Measurements from ENCODE around the gene INKA1. TPM values are rescaled to one million over a fixed set of nuclear protein-coding genes. Genes with fewer than 3 reads are reported as not detected.
"Not testable (repeated sequence)": the region's sequence is repeated elsewhere in the genome, so short reads cannot be mapped to it uniquely, and the experiment has no call there.

INKA1 gene
- total RNA-seq, 1 donor from 2014 or later, result 6.6 TPM

GRCh38 chr3:49781415-49782199 lies 21.5 kb upstream of the INKA1 start:
- H3K36me3 ChIP-seq, result peaks cover 15% of the 10 kb centered on the region
- ATAC-seq (no peak), DNase-seq (peak; percentile 7)
- TF ChIP-seq, protein P1, sequence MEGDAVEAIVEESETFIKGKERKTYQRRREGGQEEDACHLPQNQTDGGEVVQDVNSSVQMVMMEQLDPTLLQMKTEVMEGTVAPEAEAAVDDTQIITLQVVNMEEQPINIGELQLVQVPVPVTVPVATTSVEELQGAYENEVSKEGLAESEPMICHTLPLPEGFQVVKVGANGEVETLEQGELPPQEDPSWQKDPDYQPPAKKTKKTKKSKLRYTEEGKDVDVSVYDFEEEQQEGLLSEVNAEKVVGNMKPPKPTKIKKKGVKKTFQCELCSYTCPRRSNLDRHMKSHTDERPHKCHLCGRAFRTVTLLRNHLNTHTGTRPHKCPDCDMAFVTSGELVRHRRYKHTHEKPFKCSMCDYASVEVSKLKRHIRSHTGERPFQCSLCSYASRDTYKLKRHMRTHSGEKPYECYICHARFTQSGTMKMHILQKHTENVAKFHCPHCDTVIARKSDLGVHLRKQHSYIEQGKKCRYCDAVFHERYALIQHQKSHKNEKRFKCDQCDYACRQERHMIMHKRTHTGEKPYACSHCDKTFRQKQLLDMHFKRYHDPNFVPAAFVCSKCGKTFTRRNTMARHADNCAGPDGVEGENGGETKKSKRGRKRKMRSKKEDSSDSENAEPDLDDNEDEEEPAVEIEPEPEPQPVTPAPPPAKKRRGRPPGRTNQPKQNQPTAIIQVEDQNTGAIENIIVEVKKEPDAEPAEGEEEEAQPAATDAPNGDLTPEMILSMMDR (IDR thresholded peaks at IDR 0.05), result no peak
- H3K27ac ChIP-seq, result no peak overlapping the region
- intact Hi-C loops (cut with DNase I), result no loop called here
- no peaks in the 10 kb centered on the region for H3K9me3 ChIP-seq
- no peaks in the 10 kb centered on the region for H3K27me3 ChIP-seq
- H3K4me3 ChIP-seq, result no peak overlapping the region
- H3K4me1 ChIP-seq, result peaks cover 43% of the 10 kb centered on the region

GRCh38 chr3:49782277-49782676 lies 20.8 kb upstream of the INKA1 start:
- H3K27ac ChIP-seq; H3K27me3 ChIP-seq; H3K36me3 ChIP-seq; intact Hi-C loops (cut with DNase I); ATAC-seq; H3K9me3 ChIP-seq; H3K4me3 ChIP-seq: not testable (repeated sequence)
- DNase-seq, result peak; percentile 33
- H3K4me1 ChIP-seq, result peaks cover 49% of the 10 kb centered on the region

DNA sequence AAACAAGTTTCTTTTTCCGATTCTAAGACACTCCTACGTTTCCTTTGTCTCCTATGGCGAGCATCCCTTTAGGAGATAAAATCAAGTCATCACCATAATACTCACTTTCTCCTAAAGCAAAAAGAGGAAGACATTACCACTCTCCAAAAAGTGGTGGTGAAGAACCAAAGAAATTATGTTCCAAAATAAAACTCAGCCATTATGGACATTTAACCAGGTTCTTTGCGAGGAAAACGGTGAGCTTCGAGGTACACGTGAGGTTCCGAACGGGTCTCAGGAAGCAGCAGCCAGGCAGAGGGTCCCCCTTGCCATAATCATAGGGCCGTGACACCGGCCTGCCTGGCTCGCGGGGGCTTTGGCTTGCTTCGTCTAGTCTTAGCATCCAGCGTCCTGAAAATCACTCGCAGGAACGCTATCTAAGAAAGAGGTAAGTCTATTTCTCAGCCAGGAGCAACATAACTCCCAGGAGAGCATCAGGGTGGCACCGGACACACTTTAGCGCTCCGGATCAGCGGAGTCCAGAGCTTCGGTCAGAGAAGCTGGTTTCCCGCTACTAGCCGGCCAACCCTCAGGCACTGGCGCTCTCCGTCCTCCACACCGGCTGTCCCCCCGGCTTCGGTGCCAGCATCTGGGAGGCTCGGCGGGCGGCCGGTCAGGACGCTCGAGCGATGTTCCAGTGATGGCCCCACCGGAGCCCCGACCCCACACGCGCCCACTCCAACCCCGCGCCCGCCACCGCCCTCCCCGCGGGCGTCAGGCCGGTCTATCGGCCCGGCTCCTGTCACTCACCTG lies 17.3 kb upstream of the INKA1 start:
- Histone ChIP-seq H3K36me3 (peaks cover 6% of the 10 kb centered on the region), H3K9me3 (no peaks in the 10 kb centered on the region), H3K27ac (peak overlapping the region; percentile 86), H3K4me3 (peak overlapping the region; percentile 72), H3K27me3 (no peaks in the 10 kb centered on the region), H3K4me1 (peaks cover 37% of the 10 kb centered on the region)
- DNase-seq (no peak), ATAC-seq (peak; percentile 60)
- TF ChIP-seq, protein P1 (IDR thresholded peaks at IDR 0.05), result no peak
- intact Hi-C loops (cut with DNase I), result no loop called here

GRCh38 chr3:49786357-49787181 lies 16.5 kb upstream of the INKA1 start, which contains the start of gene IP6K1:
TSS of gene IP6K1 (minus strand) at chr3:49786542. CDS start at chr3:49748040, 38,502 bp downstream.
- TF ChIP-seq, protein P1 (IDR thresholded peaks at IDR 0.05), result peak; percentile 10
- peaks cover under 1% of the 10 kb centered on the region for H3K36me3 ChIP-seq
- DNase-seq (peak; percentile 100), ATAC-seq (peak; percentile 99)
- H3K4me1 ChIP-seq, result peaks cover 33% of the 10 kb centered on the region
- H3K27ac ChIP-seq, result peak within 1 kb of the TSS; percentile 86
- intact Hi-C loops (cut with DNase I), result no loop called here
- H3K4me3 ChIP-seq, result peak within 1 kb of the TSS; percentile 72
- no peaks in the 10 kb centered on the region for H3K27me3 ChIP-seq
- H3K9me3 ChIP-seq, result no peaks in the 10 kb centered on the region

DNA sequence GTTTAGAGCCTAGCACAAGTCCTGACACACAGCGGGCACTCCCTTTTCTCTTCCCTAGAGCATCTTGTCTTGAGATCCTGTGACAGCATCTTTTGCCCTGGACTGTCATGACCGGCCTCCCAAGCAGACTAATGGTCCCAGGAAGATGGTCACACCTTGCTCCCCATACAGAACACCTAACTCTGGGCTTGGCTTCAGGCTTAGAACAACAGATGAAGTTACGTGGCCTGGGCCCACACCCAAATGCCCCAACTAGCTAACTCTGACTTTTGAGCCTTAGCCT lies 15.9 kb upstream of the INKA1 start:
- peak; percentile 65 for DNase-seq
- intact Hi-C loops (cut with DNase I), result no loop called here

More for the DNA sequence above, 15.9 kb upstream of the INKA1 start:
- ATAC-seq, result no peak
- Histone ChIP-seq H3K4me1 (peaks cover 30% of the 10 kb centered on the region), H3K36me3 (no peaks in the 10 kb centered on the region), H3K27ac (peak overlapping the region; percentile 86), H3K9me3 (no peaks in the 10 kb centered on the region), H3K4me3 (peak overlapping the region; percentile 72), H3K27me3 (no peaks in the 10 kb centered on the region)
- TF ChIP-seq, protein P1 (IDR thresholded peaks at IDR 0.05), result no peak
